A549 (cell line): ENCODE measurements around the gene TNFSF13B. TPM values are rescaled to one million over a fixed set of nuclear protein-coding genes. Genes with fewer than 3 reads are reported as not detected.

Experiments
- ATAC-seq, 2 experiments: fragments of 200-7000 bp in 1 of 2; fragments of >200 bp in 1 of 2; cut with Nextera tagmentation in 1 of 2; cut with Tn5 transposase in 1 of 2; 3 replicates each; pipeline versions ENCODE4 v1.8.0 to v1.9.1; 2018 to 2020; ENCODE audit warnings: mild to moderate bottlenecking in 1 of 2, moderate library complexity in 1 of 2
- CTCF ChIA-PET: fragments of 300-600 bp; sonication (Branson Sonifier 250); formaldehyde crosslinking; extraction: SDS; loops from one replicate; lab custom pipeline; 2021; ENCODE audit warnings: antibody characterized with exemption, inconsistent platforms; lab: Yijun Ruan, JAX
- POLR2A ChIA-PET: fragments of 350-600 bp; formaldehyde crosslinking; extraction: SDS; loops from one replicate; lab custom pipeline; 2021; ENCODE audit warnings: antibody characterized with exemption, inconsistent platforms; lab: Yijun Ruan, JAX
- DNase-seq, 2 experiments: peaks; one replicate each; pipeline versions ENCODE4 v3.0.0 to v3.0.0-alpha.2; 2011 to 2016; ENCODE audit warnings: low read depth in 1 of 2, low spot score in 1 of 2
- FAIRE-seq: peaks from 2 replicates; lab custom pipeline; 2011; peaks lifted over from hg19 to GRCh38; lab: Jason Lieb, UNC
- H3K27ac ChIP-seq, 2 experiments: fragments of >200 bp; sonication (Bioruptor Twin); formaldehyde crosslinking; 3 replicates each; pipeline ENCODE4 v1.5.1; 2016 to 2017
- H3K4me1 ChIP-seq: fragments of >200 bp; sonication (Bioruptor Twin); formaldehyde crosslinking; 3 replicates; pipeline ENCODE4 v1.6.1; 2016
- H3K4me2 ChIP-seq: fragments of >200 bp; sonication (Bioruptor Twin); formaldehyde crosslinking; 3 replicates; pipeline ENCODE4 v1.6.1; 2016
- H3K4me3 ChIP-seq: fragments of >200 bp; sonication (Bioruptor Twin); formaldehyde crosslinking; 3 replicates; pipeline ENCODE4 v1.5.1; 2016
- H3K9me3 ChIP-seq: fragments of >200 bp; sonication (Bioruptor Twin); formaldehyde crosslinking; 3 replicates; pipeline ENCODE4 v1.6.1; 2016
- CEBPB ChIP-seq, 2 experiments: fragments of >200 bp in 1 of 2; sonication (Bioruptor Twin) in 1 of 2; formaldehyde crosslinking in 1 of 2; IDR thresholded peaks; 2 replicates each; pipeline ENCODE4 v1.6.1; 2012 to 2016
- CHD4 ChIP-seq: fragments of 200-600 bp; sonication (generic); IDR thresholded peaks from 2 replicates; pipeline ENCODE4 v1.6.1; 2016; ENCODE audit warnings: antibody characterized with exemption, mild to moderate bottlenecking, borderline replicate concordance
- EP300 ChIP-seq, 2 experiments: fragments of >200 bp; sonication (Bioruptor Twin); formaldehyde crosslinking; IDR thresholded peaks; 2 replicates in 1 of 2; 3 replicates in 1 of 2; pipeline ENCODE4 v1.6.1; 2016 to 2017
- ESRRA ChIP-seq: fragments of 150-350 bp; IDR thresholded peaks from 2 replicates; pipeline ENCODE4 v1.6.1; 2014; ENCODE audit warnings: mild to moderate bottlenecking, low read length, borderline replicate concordance
- FOSL2 ChIP-seq, 2 experiments: fragments of 450-650 bp in 1 of 2; fragments of >200 bp in 1 of 2; sonication (Bioruptor Twin) in 1 of 2; formaldehyde crosslinking; IDR thresholded peaks; 2 replicates each; pipeline versions ENCODE4 v1.5.0 to v1.6.1; 2016 to 2020; ENCODE audit warnings: mild to moderate bottlenecking in 1 of 2, moderate library complexity in 1 of 2
- HEYL ChIP-seq: fragments of 250-450 bp; sonication (Bioruptor Pico); IDR thresholded peaks from 2 replicates; pipeline ENCODE4 v1.8.0; 2021; ENCODE audit warnings: mild to moderate bottlenecking, moderate library complexity
- HOXB5 ChIP-seq: fragments of 250-450 bp; sonication (Bioruptor Pico); IDR thresholded peaks from 2 replicates; pipeline ENCODE4 v1.5.0; 2020; ENCODE audit warnings: mild to moderate bottlenecking, moderate library complexity
- JUNB ChIP-seq: fragments of >200 bp; sonication (Bioruptor Twin); formaldehyde crosslinking; IDR thresholded peaks from 2 replicates; pipeline ENCODE4 v1.6.1; 2016
- MAFK ChIP-seq: fragments of 450-650 bp; IDR thresholded peaks from 2 replicates; pipeline ENCODE4 v1.6.1; 2014; ENCODE audit not compliant: partially characterized antibody
- MYC ChIP-seq: IDR thresholded peaks from 2 replicates; pipeline ENCODE4 v1.6.1; 2012; ENCODE audit warnings: mild to moderate bottlenecking, inconsistent platforms, low read length, improper control_type of control experiment, borderline replicate concordance
- RAD21 ChIP-seq, 2 experiments: fragments of >200 bp in 1 of 2; sonication (Bioruptor Twin) in 1 of 2; formaldehyde crosslinking in 1 of 2; IDR thresholded peaks in 1 of 2; conservative IDR thresholded peaks in 1 of 2; 2 replicates in 1 of 2; 3 replicates in 1 of 2; pipeline ENCODE4 v1.6.1; 2012 to 2018; ENCODE audit warnings: inconsistent platforms in 1 of 2
- RFX5 ChIP-seq: fragments of 450-650 bp; IDR thresholded peaks from 2 replicates; pipeline ENCODE4 v1.7.1; 2014; ENCODE audit warnings: antibody characterized with exemption, mild to moderate bottlenecking, moderate library complexity
- SMC3 ChIP-seq: fragments of >200 bp; sonication (Bioruptor Twin); formaldehyde crosslinking; IDR thresholded peaks from 3 replicates; pipeline ENCODE4 v1.6.1; 2018; ENCODE audit warnings: inconsistent platforms
- SREBF2 ChIP-seq: fragments of 450-650 bp; IDR thresholded peaks from 2 replicates; pipeline ENCODE4 v1.6.1; 2014; ENCODE audit warnings: mild to moderate bottlenecking, moderate library complexity
- TFCP2L1 ChIP-seq: fragments of 250-450 bp; sonication (Bioruptor Pico); IDR thresholded peaks from 2 replicates; pipeline ENCODE4 v1.5.0; 2021; ENCODE audit warnings: mild to moderate bottlenecking
- TP53 ChIP-seq: fragments of 250-450 bp; sonication (Bioruptor Pico); IDR thresholded peaks from 2 replicates; pipeline ENCODE4 v1.5.0; 2021; ENCODE audit warnings: mild to moderate bottlenecking, moderate library complexity
- WGBS: methylation state at CpG from one replicate; pipeline ENCODE4 v1.1.6; 2017; ENCODE audit errors: missing lambda C conversion rate; 5-methylcytosine and 5-hydroxymethylcytosine counted together
- polyA plus RNA-seq, 4 experiments: library from polyadenylated mRNA; depleted of rRNA in 3 of 4; stranded (reverse); fragments of >200 nt; fragmentation: RNase III in 1 of 4; extraction: RNeasy Plus Mini Kit Qiagen cat#74134 plus additional on column Dnase treatment in 1 of 4; gene quantifications; 2 replicates in 3 of 4; 3 replicates in 1 of 4; pipeline ENCODE4 v1.2.3, GENCODE V29; 2011 to 2017
- TF ChIP-seq, protein P1 (sequence below): fragments of >200 bp; sonication (Bioruptor Twin); formaldehyde crosslinking; IDR thresholded peaks from 3 replicates; pipeline ENCODE4 v1.5.1; 2016
- TF ChIP-seq, protein P2 (sequence below): IDR thresholded peaks from 2 replicates; pipeline ENCODE4 v1.6.1; 2012; ENCODE audit warnings: low read depth, borderline replicate concordance
- TF ChIP-seq, protein P3 (sequence below): fragments of 150-350 bp; IDR thresholded peaks from 2 replicates; pipeline ENCODE4 v1.6.1; 2014; ENCODE audit warnings: low read depth, mild to moderate bottlenecking, low read length
- TF ChIP-seq, protein P4 (sequence below): IDR thresholded peaks from 2 replicates; pipeline ENCODE4 v1.6.1; 2012

Gene TNFSF13B
- polyA plus RNA-seq, 2 of the 4 experiments (the other 2 are of a cell fraction): 0.13 to 0.22 TPM

DNA sequence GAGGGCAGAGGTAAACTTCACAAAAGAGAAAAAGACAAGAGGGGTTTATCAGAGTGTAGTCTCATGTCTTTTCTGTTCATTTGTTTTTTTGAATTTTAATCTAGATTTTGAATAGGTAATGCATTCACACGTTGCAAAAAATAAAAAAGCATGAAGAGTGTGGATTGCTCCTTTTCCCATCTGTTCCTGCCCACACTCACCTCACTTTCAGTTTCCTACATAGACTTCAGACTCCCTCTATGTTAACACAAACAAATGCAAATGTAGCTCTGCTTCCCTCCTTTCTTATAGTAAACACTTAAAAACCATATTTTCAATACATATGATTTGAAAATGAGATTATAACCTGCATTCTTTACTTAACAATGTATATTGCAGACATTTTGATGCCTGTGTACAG lies 20.3 kb downstream of the TNFSF13B start:
- Histone ChIP-seq H3K9me3 (no peaks in the 10 kb centered on the region), H3K4me2 (no peak overlapping the region), H3K27ac (no peak overlapping the region), H3K4me1 (no peaks in the 10 kb centered on the region), H3K4me3 (no peak overlapping the region)
- TF ChIP-seq RFX5: no peak
- no peak for TF ChIP-seq RAD21 (conservative IDR thresholded peaks at IDR 0.05 in 1 of 2, IDR thresholded peaks at IDR 0.05 in 1 of 2)
- no peak for TF ChIP-seq CEBPB (IDR thresholded peaks at IDR 0.05)
- TF ChIP-seq, protein P1, sequence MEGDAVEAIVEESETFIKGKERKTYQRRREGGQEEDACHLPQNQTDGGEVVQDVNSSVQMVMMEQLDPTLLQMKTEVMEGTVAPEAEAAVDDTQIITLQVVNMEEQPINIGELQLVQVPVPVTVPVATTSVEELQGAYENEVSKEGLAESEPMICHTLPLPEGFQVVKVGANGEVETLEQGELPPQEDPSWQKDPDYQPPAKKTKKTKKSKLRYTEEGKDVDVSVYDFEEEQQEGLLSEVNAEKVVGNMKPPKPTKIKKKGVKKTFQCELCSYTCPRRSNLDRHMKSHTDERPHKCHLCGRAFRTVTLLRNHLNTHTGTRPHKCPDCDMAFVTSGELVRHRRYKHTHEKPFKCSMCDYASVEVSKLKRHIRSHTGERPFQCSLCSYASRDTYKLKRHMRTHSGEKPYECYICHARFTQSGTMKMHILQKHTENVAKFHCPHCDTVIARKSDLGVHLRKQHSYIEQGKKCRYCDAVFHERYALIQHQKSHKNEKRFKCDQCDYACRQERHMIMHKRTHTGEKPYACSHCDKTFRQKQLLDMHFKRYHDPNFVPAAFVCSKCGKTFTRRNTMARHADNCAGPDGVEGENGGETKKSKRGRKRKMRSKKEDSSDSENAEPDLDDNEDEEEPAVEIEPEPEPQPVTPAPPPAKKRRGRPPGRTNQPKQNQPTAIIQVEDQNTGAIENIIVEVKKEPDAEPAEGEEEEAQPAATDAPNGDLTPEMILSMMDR: no peak
- TF ChIP-seq TP53 (CRISPR knock-in tag): no peak
- TF ChIP-seq MYC: no peak
- no peak for TF ChIP-seq HOXB5
- no peak for TF ChIP-seq CHD4
- no peak for TF ChIP-seq SMC3
- TF ChIP-seq, protein P2, sequence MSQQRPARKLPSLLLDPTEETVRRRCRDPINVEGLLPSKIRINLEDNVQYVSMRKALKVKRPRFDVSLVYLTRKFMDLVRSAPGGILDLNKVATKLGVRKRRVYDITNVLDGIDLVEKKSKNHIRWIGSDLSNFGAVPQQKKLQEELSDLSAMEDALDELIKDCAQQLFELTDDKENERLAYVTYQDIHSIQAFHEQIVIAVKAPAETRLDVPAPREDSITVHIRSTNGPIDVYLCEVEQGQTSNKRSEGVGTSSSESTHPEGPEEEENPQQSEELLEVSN: no peak
- TF ChIP-seq JUNB: no peak
- TF ChIP-seq, protein P3, sequence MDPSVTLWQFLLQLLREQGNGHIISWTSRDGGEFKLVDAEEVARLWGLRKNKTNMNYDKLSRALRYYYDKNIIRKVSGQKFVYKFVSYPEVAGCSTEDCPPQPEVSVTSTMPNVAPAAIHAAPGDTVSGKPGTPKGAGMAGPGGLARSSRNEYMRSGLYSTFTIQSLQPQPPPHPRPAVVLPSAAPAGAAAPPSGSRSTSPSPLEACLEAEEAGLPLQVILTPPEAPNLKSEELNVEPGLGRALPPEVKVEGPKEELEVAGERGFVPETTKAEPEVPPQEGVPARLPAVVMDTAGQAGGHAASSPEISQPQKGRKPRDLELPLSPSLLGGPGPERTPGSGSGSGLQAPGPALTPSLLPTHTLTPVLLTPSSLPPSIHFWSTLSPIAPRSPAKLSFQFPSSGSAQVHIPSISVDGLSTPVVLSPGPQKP: no peak
- ChIA-PET POLR2A (no interaction called here), CTCF (no interaction called here)
- no peak for FAIRE-seq
- ATAC-seq: no peak
- WGBS: 3% methylated on average over 1 of the region's 1 CpG
- no peak for DNase-seq

DNA sequence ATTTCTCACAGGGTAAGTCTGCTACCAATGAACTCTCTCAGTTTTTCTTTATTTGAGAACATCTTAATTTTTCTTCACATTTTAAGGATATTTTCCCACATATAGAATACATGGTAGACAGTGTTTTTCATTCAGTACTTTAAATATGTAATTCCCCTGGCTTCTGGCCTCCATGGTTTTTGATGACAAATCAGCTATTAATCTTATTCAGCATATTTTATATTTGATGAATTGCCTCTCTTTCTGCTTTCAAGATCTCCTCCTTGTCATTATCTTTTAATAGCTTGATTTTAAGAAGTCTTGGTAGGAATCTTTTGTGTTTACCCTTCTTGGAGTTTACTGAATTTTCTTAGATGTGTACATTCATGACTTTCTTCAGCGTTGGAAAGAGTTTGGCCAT lies 27.6 kb downstream of the TNFSF13B start:
- WGBS: 5% methylated on average over 1 of the region's 1 CpG
- no peak overlapping the region for H3K4me3 ChIP-seq
- no peak for ATAC-seq
- H3K27ac ChIP-seq: no peak overlapping the region
- POLR2A ChIA-PET: no interaction called here
- H3K4me1 ChIP-seq: no peaks in the 10 kb centered on the region
- H3K4me2 ChIP-seq: no peak overlapping the region
- H3K9me3 ChIP-seq: no peaks in the 10 kb centered on the region
- CTCF ChIA-PET: no interaction called here
- peak; percentile 47 for TF ChIP-seq MAFK
- TF ChIP-seq, protein P4, sequence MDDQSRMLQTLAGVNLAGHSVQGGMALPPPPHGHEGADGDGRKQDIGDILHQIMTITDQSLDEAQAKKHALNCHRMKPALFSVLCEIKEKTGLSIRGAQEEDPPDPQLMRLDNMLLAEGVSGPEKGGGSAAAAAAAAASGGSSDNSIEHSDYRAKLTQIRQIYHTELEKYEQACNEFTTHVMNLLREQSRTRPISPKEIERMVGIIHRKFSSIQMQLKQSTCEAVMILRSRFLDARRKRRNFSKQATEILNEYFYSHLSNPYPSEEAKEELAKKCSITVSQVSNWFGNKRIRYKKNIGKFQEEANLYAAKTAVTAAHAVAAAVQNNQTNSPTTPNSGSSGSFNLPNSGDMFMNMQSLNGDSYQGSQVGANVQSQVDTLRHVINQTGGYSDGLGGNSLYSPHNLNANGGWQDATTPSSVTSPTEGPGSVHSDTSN: no peak
- no peak for DNase-seq
- no peak for FAIRE-seq

DNA sequence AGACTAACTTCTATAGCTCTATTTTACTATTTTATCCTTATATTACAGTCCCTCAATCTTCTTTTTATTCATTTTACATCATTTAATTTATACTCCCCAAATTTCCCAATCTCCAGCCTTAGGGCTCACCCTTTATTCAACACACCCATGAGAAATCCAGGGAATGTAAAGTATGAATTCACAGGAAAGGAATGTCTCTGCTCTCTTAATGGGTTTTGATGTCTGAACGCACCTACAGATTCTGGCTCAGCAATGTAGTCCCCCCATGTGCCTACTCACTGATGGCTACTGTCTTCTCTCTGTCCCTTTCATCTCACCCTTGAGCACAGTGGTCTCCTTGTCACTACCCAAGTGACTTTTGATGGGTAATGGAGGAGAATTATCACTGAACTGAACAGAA lies 32.8 kb downstream of the TNFSF13B start:
- TF ChIP-seq EP300 (IDR thresholded peaks at IDR 0.05) (no peak), FOSL2 (IDR thresholded peaks at IDR 0.05) (no peak), FOSL2 (CRISPR knock-in tag; IDR thresholded peaks at IDR 0.05) (no peak), TP53 (CRISPR knock-in tag) (no peak), ESRRA (no peak), SREBF2 (no peak), TFCP2L1 (no peak), HEYL (CRISPR knock-in tag) (no peak)
- TF ChIP-seq, protein P3: no peak
- ChIA-PET CTCF (no interaction called here), POLR2A (no interaction called here)
- DNase-seq (no peak), FAIRE-seq (no peak), ATAC-seq (no peak)
- no peak overlapping the region for H3K4me2 ChIP-seq
- H3K4me3 ChIP-seq: no peak overlapping the region
- H3K9me3 ChIP-seq: no peaks in the 10 kb centered on the region
- 0% methylated on average over 1 of the region's 1 CpG for WGBS
- no peak overlapping the region for H3K27ac ChIP-seq
- H3K4me1 ChIP-seq: no peaks in the 10 kb centered on the region
